Endothelial cell (in vitro differentiated cells): ENCODE data around the gene COL4A4. TPM values are rescaled to one million over a fixed set of nuclear protein-coding genes. Genes with fewer than 3 reads are reported as not detected.
"Not testable (repeated sequence)": the region's sequence is repeated elsewhere in the genome, so short reads cannot be mapped to it uniquely, and the experiment has no call there.

Source experiments
- DNase-seq: peaks from one replicate; pipeline ENCODE4 v3.0.0; 2021; ENCODE audit warnings: low spot score
- H3K27ac Mint-ChIP-seq: one replicate; pipeline ENCODE4 v1.8.0; 2021; ENCODE audit warnings: mixed read lengths, inconsistent platforms; ENCODE audit not compliant: unreplicated experiment
- H3K27me3 Mint-ChIP-seq: one replicate; pipeline ENCODE4 v1.8.0; 2021; ENCODE audit warnings: mild to moderate bottlenecking, moderate library complexity, mixed read lengths, inconsistent platforms; ENCODE audit not compliant: unreplicated experiment
- H3K36me3 Mint-ChIP-seq: one replicate; pipeline ENCODE4 v1.8.0; 2021; ENCODE audit warnings: mild to moderate bottlenecking, low read depth, mixed read lengths, inconsistent platforms; ENCODE audit not compliant: unreplicated experiment
- H3K4me1 Mint-ChIP-seq: one replicate; pipeline ENCODE4 v1.8.0; 2021; ENCODE audit warnings: mild to moderate bottlenecking, mixed read lengths, inconsistent platforms; ENCODE audit not compliant: unreplicated experiment
- H3K4me3 Mint-ChIP-seq: one replicate; pipeline ENCODE4 v1.8.0; 2021; ENCODE audit warnings: mild to moderate bottlenecking, mixed read lengths, inconsistent platforms; ENCODE audit not compliant: unreplicated experiment
- H3K9me3 Mint-ChIP-seq: one replicate; pipeline ENCODE4 v1.8.0; 2021; ENCODE audit warnings: mixed read lengths, inconsistent platforms; ENCODE audit not compliant: unreplicated experiment
- total RNA-seq: library from RNA; stranded (reverse); fragmentation: NEBNext Ultra II Directional; extraction: Animal tissue kit (Norgen Biotek cat#: 25700); gene quantifications from one replicate; pipeline ENCODE4 v1.2.1, GENCODE V29; 2021; ENCODE audit not compliant: unreplicated experiment
- TF ChIP-seq, protein P1 (sequence below): fragments of 200-600 bp; sonication (generic); IDR thresholded peaks from one replicate; pipeline ENCODE4 v1.5.0; 2021; ENCODE audit warnings: antibody characterized with exemption; ENCODE audit not compliant: unreplicated experiment

Gene COL4A4
- total RNA-seq, 1 donor from 2014 or later = 0.15 TPM

DNA sequence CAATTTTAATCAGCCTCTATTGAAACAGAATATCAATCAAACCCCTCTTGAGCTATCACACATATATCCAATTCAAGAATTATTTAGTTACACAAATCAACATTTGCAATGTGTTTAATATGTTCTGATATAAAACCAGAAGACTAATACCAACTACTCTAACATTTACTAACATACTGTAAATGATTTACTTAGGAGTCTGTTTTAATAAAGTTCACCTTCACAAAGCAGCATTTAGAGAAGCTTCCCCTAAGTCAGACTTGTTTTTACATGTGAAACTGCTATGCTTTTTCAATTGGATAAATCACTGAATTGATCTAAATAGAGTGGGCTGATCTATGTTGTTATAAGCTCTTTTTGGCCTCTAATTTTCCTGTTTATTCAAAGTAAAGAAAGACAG is 18.8 kb upstream of the COL4A4 start:
- TF ChIP-seq, protein P1, sequence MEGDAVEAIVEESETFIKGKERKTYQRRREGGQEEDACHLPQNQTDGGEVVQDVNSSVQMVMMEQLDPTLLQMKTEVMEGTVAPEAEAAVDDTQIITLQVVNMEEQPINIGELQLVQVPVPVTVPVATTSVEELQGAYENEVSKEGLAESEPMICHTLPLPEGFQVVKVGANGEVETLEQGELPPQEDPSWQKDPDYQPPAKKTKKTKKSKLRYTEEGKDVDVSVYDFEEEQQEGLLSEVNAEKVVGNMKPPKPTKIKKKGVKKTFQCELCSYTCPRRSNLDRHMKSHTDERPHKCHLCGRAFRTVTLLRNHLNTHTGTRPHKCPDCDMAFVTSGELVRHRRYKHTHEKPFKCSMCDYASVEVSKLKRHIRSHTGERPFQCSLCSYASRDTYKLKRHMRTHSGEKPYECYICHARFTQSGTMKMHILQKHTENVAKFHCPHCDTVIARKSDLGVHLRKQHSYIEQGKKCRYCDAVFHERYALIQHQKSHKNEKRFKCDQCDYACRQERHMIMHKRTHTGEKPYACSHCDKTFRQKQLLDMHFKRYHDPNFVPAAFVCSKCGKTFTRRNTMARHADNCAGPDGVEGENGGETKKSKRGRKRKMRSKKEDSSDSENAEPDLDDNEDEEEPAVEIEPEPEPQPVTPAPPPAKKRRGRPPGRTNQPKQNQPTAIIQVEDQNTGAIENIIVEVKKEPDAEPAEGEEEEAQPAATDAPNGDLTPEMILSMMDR = no peak
- no peaks in the 10 kb centered on the region for H3K27me3 Mint-ChIP-seq
- no peak overlapping the region for H3K27ac Mint-ChIP-seq
- no peaks in the 10 kb centered on the region for H3K36me3 Mint-ChIP-seq
- no peaks in the 10 kb centered on the region for H3K4me1 Mint-ChIP-seq
- H3K9me3 Mint-ChIP-seq = no peaks in the 10 kb centered on the region
- no peak overlapping the region for H3K4me3 Mint-ChIP-seq
- DNase-seq = no peak

- Mint-ChIP-seq H3K27ac (no peak overlapping the region), H3K4me3 (no peak overlapping the region), H3K9me3 (no peaks in the 10 kb centered on the region), H3K36me3 (no peaks in the 10 kb centered on the region), H3K27me3 (no peaks in the 10 kb centered on the region), H3K4me1 (no peaks in the 10 kb centered on the region)
- TF ChIP-seq, protein P1 = no peak
- no peak for DNase-seq
These were observed 16.8 kb upstream of the COL4A4 start for GRCh38 chr2:227180770-227181169.

GRCh38 chr2:227179988-227180685 is 16.1 kb upstream of the COL4A4 start:
- Mint-ChIP-seq H3K4me3 (no peak overlapping the region), H3K27ac (no peak overlapping the region), H3K4me1 (no peaks in the 10 kb centered on the region), H3K9me3 (no peaks in the 10 kb centered on the region), H3K27me3 (no peaks in the 10 kb centered on the region), H3K36me3 (no peaks in the 10 kb centered on the region)
- no peak for DNase-seq
- TF ChIP-seq, protein P1 = no peak

DNA sequence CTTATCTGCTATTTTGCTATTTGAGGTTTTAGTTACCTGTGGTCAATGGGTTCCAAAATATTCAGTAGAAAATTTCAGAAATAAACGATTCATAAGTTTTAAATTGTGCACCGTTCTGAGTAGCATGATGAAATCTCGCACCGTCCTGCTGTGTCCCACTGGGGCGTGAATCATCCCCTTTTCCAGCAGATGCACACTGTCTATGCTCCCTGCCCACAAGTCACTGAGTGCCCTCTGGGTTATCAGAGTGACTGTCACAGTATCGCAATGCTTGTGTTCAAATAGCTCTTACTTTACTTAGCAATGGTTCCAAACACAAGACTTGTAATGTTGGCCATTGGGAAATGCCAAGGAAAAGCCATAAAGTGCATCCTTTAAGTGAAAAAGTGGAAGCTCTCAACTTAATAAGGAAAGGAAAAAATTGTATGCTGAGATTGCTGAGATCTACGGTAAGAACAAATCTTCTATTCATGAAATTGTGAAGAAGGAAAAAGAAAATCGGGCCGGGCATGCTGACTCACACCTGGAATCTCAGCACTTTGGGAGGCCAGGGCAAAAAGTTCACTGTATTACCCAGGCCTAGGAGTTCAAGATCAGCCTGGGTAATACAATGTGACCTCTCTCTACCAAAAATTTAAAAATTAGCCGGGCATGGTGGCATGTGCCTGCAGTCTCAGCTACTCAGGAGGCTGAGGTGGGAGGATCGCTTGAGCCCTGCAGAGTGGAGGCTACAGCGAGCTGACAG is 13.8 kb upstream of the COL4A4 start:
- Mint-ChIP-seq H3K27ac (no peak overlapping the region), H3K36me3 (no peaks in the 10 kb centered on the region), H3K9me3 (no peaks in the 10 kb centered on the region), H3K27me3 (no peaks in the 10 kb centered on the region), H3K4me3 (no peak overlapping the region), H3K4me1 (no peaks in the 10 kb centered on the region)
- TF ChIP-seq, protein P1 = no peak
- DNase-seq = no peak

GRCh38 chr2:227171779-227172178 is 7.8 kb upstream of the COL4A4 start:
- not testable (repeated sequence) for H3K27me3 Mint-ChIP-seq, H3K4me1 Mint-ChIP-seq, H3K27ac Mint-ChIP-seq

More at GRCh38 chr2:227171779-227172178, 7.8 kb upstream of the COL4A4 start:
- H3K36me3 Mint-ChIP-seq, DNase-seq, H3K9me3 Mint-ChIP-seq, H3K4me3 Mint-ChIP-seq: not testable (repeated sequence)
